PC-3 (cell line): ENCODE measurements around the gene LGALS7. TPM values are rescaled to one million over a fixed set of nuclear protein-coding genes. Genes with fewer than 3 reads are reported as not detected.

Source experiments
- ATAC-seq: fragments of 200-7000 bp; cut with Tn5 transposase; 2 replicates; pipeline ENCODE4 v1.9.1; 2020; ENCODE audit warnings: mild to moderate bottlenecking, moderate library complexity
- BruUV-seq: library from RNA; stranded (reverse); fragments of 400-500 nt; replicated peaks from 2 replicates; lab custom pipeline; 2021; lab: Mats Ljungman, UMichigan
- CTCF ChIA-PET: fragments of 300-600 bp; sonication (Branson Sonifier 250); formaldehyde crosslinking; loops from one replicate; lab custom pipeline; 2022; ENCODE audit warnings: antibody characterized with exemption; lab: Charles Lee
- POLR2A ChIA-PET: fragments of 300-600 bp; sonication (Branson Sonifier 250); formaldehyde crosslinking; loops from one replicate; lab custom pipeline; 2022; ENCODE audit warnings: antibody characterized with exemption; ENCODE audit not compliant: unreplicated experiment; lab: Charles Lee
- DNase-seq: peaks from one replicate; pipeline ENCODE4 v3.0.0-alpha.2; 2015
- H2AFZ ChIP-seq: fragments of 300-600 bp; sonication (generic); 2 replicates; pipeline ENCODE4 v1.6.0; 2016; ENCODE audit warnings: antibody characterized with exemption, low read length
- H3F3A ChIP-seq: fragments of 300-600 bp; sonication (generic); one replicate; pipeline ENCODE4 v1.6.0; 2017; ENCODE audit warnings: antibody characterized with exemption, low read length, control low read depth, mild to moderate bottlenecking; ENCODE audit not compliant: unreplicated experiment
- H3K27ac ChIP-seq: fragments of 300-600 bp; sonication (generic); 2 replicates; pipeline ENCODE4 v1.5.1; 2016; ENCODE audit warnings: mild to moderate bottlenecking, low read length
- H3K27me3 ChIP-seq: fragments of 300-600 bp; sonication (generic); 2 replicates; pipeline ENCODE4 v1.6.1; 2016; ENCODE audit warnings: low read length, mixed read lengths
- H3K36me3 ChIP-seq: fragments of 300-600 bp; sonication (generic); 2 replicates; pipeline ENCODE4 v1.6.1; 2016; ENCODE audit warnings: low read depth, mixed run types, low read length, mixed read lengths
- H3K4me1 ChIP-seq: fragments of 300-600 bp; sonication (generic); 2 replicates; pipeline ENCODE4 v1.5.1; 2016; ENCODE audit warnings: low read length; ENCODE audit not compliant: insufficient read depth
- H3K4me2 ChIP-seq: fragments of 300-600 bp; sonication (generic); 2 replicates; pipeline ENCODE4 v1.6.0; 2016; ENCODE audit warnings: low read length
- H3K4me3 ChIP-seq: fragments of 300-600 bp; sonication (generic); 2 replicates; pipeline ENCODE4 v1.5.1; 2016; ENCODE audit warnings: mild to moderate bottlenecking, low read length, mixed read lengths
- H3K79me2 ChIP-seq: fragments of 300-600 bp; sonication (generic); 2 replicates; pipeline ENCODE4 v1.6.1; 2017; ENCODE audit warnings: low read length, mixed read lengths
- H3K9ac ChIP-seq: fragments of 300-600 bp; sonication (generic); 2 replicates; pipeline ENCODE4 v1.6.0; 2016; ENCODE audit warnings: mild to moderate bottlenecking, low read length
- H3K9me2 ChIP-seq: fragments of 300-600 bp; sonication (generic); replicated peaks from 2 replicates; pipeline ENCODE4 v1.6.1; 2016; ENCODE audit warnings: mixed run types, low read length, mixed read lengths
- H3K9me3 ChIP-seq: fragments of 300-600 bp; sonication (generic); 2 replicates; pipeline ENCODE4 v1.6.1; 2016; ENCODE audit warnings: low read length, mixed read lengths
- H4K20me1 ChIP-seq: fragments of 300-600 bp; sonication (generic); 2 replicates; pipeline ENCODE4 v1.6.1; 2016; ENCODE audit warnings: low read length, mixed read lengths
- EZH2 ChIP-seq: fragments of 300-600 bp; sonication (generic); IDR thresholded peaks from one replicate; pipeline ENCODE4 v1.6.1; 2017; ENCODE audit warnings: antibody characterized with exemption, mild to moderate bottlenecking, low read length; ENCODE audit not compliant: unreplicated experiment
- EZH2phosphoT487 ChIP-seq: fragments of 300-600 bp; sonication (generic); IDR thresholded peaks from 2 replicates; pipeline ENCODE4 v1.6.1; 2018; ENCODE audit warnings: mild to moderate bottlenecking, antibody characterized with exemption, low read length, borderline replicate concordance
- intact Hi-C: fragments of 100-400 bp; cut with micrococcal nuclease; formaldehyde crosslinking; loops from 2 replicates; pipeline ENCODE4 v1.9.0; 2023
- total RNA-seq: library from RNA; depleted of rRNA; stranded (reverse); fragments of >200 nt; gene quantifications from 2 replicates; pipeline ENCODE4 v1.2.3, GENCODE V29; 2014
- TF ChIP-seq, protein P1 (sequence below): fragments of 300-600 bp; sonication (generic); conservative IDR thresholded peaks from 2 replicates; pipeline ENCODE4 v1.5.1; 2017; ENCODE audit warnings: antibody characterized with exemption, low read depth, mild to moderate bottlenecking, low read length

The LGALS7 gene
- total RNA-seq, 1 experiment from 2014 or later: not detected

DNA sequence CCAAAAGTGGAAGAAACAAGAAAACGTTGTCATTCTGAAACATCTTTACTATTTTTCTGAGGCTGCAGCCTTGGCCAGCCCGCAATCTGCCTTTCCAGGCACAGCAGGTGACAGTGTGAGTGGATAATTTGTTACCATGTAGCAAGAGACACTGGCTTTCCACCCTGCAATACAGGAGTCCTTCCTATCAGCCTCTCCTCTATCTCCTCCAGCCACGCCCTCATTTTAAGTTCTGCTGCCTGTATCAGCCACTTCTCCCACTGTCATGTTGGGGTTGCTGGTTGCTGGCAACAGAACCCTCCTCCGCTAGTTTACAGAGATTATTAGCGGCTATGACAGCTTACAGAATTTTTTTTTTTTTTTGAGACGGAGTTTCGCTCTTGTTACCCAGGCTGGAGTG is 7.7 kb upstream of the LGALS7 start:
- no peaks in the 10 kb centered on the region for H3F3A ChIP-seq
- H3K27ac ChIP-seq: no peak overlapping the region
- ATAC-seq (no peak), DNase-seq (no peak)
- no peak overlapping the region for H2AFZ ChIP-seq
- no peaks in the 10 kb centered on the region for H3K27me3 ChIP-seq
- H4K20me1 ChIP-seq: no peaks in the 10 kb centered on the region
- H3K4me1 ChIP-seq: no peaks in the 10 kb centered on the region
- CTCF ChIA-PET: no interaction called here
- no peaks in the 10 kb centered on the region for H3K79me2 ChIP-seq
- intact Hi-C loops: no loop called here
- H3K4me2 ChIP-seq: no peak overlapping the region
- no peak overlapping the region for H3K9ac ChIP-seq
- H3K36me3 ChIP-seq: no peaks in the 10 kb centered on the region
- H3K4me3 ChIP-seq: no peak overlapping the region
- TF ChIP-seq EZH2 (no peak), EZH2phosphoT487 (no peak)
- TF ChIP-seq, protein P1, sequence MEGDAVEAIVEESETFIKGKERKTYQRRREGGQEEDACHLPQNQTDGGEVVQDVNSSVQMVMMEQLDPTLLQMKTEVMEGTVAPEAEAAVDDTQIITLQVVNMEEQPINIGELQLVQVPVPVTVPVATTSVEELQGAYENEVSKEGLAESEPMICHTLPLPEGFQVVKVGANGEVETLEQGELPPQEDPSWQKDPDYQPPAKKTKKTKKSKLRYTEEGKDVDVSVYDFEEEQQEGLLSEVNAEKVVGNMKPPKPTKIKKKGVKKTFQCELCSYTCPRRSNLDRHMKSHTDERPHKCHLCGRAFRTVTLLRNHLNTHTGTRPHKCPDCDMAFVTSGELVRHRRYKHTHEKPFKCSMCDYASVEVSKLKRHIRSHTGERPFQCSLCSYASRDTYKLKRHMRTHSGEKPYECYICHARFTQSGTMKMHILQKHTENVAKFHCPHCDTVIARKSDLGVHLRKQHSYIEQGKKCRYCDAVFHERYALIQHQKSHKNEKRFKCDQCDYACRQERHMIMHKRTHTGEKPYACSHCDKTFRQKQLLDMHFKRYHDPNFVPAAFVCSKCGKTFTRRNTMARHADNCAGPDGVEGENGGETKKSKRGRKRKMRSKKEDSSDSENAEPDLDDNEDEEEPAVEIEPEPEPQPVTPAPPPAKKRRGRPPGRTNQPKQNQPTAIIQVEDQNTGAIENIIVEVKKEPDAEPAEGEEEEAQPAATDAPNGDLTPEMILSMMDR: no peak
- no peaks in the 10 kb centered on the region for H3K9me2 ChIP-seq
- POLR2A ChIA-PET: no interaction called here
- H3K9me3 ChIP-seq: no peaks in the 10 kb centered on the region
- no TSS peak for BruUV-seq

DNA sequence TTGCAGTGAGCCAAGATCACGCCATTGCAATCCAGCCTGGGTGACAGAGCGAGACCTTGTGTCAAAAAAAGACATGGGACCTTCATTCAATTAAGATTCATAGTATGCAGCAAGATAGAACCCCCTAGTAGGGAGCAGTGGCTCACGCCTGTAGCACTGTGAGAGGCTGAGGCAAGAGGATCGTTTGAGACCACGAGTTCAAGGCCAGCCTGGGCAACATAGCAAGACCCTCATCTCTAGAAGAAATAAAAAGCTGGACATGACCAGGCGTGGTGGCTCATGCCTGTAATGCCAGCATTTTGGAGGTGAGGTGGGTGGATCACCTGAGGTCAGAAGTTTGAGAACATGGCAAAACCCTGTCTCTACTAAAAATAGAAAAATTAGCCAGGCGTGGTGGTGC is 7.1 kb upstream of the LGALS7 start:
- no peak overlapping the region for H3K9ac ChIP-seq
- TF ChIP-seq EZH2phosphoT487: no peak
- TF ChIP-seq, protein P1: no peak
- no peak for TF ChIP-seq EZH2
- no peak overlapping the region for H3K4me3 ChIP-seq
- no peaks in the 10 kb centered on the region for H3K9me2 ChIP-seq
- H4K20me1 ChIP-seq: no peaks in the 10 kb centered on the region
- ChIA-PET CTCF (no interaction called here), POLR2A (no interaction called here)
- no TSS peak for BruUV-seq
- H3F3A ChIP-seq: no peaks in the 10 kb centered on the region
- no peaks in the 10 kb centered on the region for H3K4me1 ChIP-seq
- intact Hi-C loops: no loop called here
- ATAC-seq (no peak), DNase-seq (no peak)
- H3K4me2 ChIP-seq: no peak overlapping the region
- no peaks in the 10 kb centered on the region for H3K27me3 ChIP-seq
- H3K79me2 ChIP-seq: no peaks in the 10 kb centered on the region
- no peak overlapping the region for H3K27ac ChIP-seq
- H3K9me3 ChIP-seq: no peaks in the 10 kb centered on the region
- H3K36me3 ChIP-seq: no peaks in the 10 kb centered on the region
- no peak overlapping the region for H2AFZ ChIP-seq

- H2AFZ ChIP-seq: no peak overlapping the region
- no peak overlapping the region for H3K9ac ChIP-seq
- H4K20me1 ChIP-seq: no peaks in the 10 kb centered on the region
- DNase-seq (no peak), ATAC-seq (no peak)
- no TSS peak for BruUV-seq
- TF ChIP-seq, protein P1: no peak
- TF ChIP-seq EZH2: no peak
- no peak for TF ChIP-seq EZH2phosphoT487
- ChIA-PET CTCF (no interaction called here), POLR2A (no interaction called here)
- H3K9me2 ChIP-seq: no peaks in the 10 kb centered on the region
- H3K4me1 ChIP-seq: no peaks in the 10 kb centered on the region
- no peak overlapping the region for H3K4me3 ChIP-seq
- H3K9me3 ChIP-seq: no peaks in the 10 kb centered on the region
- no peak overlapping the region for H3K4me2 ChIP-seq
- no peaks in the 10 kb centered on the region for H3K36me3 ChIP-seq
- no peaks in the 10 kb centered on the region for H3K27me3 ChIP-seq
- H3K27ac ChIP-seq: no peak overlapping the region
- H3K79me2 ChIP-seq: no peaks in the 10 kb centered on the region
- intact Hi-C loops: no loop called here
- no peaks in the 10 kb centered on the region for H3F3A ChIP-seq
Measured at GRCh38 chr19:38778733-38779132, 5.4 kb upstream of the LGALS7 start.
